ELF-1 (cell line): ENCODE results near the gene CYP26A1.
A peak's percentile ranks its signal among the peaks of the same experiment; 100 is the strongest.
"Not testable (repeated sequence)": the region's sequence is repeated elsewhere in the genome, so short reads cannot be mapped to it uniquely, and the experiment has no call there.

Experiments
- DNase-seq: peaks from one replicate; pipeline ENCODE4 v3.0.0-alpha.2; 2016; ENCODE audit warnings: low read depth, low spot score

The CYP26A1 gene

GRCh38 chr10:93079663-93080349 lies 6.1 kb downstream of the CYP26A1 start:
- no peak for DNase-seq

GRCh38 chr10:93080350-93081046 lies 6.8 kb downstream of the CYP26A1 start:
- peak; percentile 75 for DNase-seq

- no peak for DNase-seq
These were observed 7.6 kb downstream of the CYP26A1 start for GRCh38 chr10:93081318-93081717.

GRCh38 chr10:93081834-93082233 lies 8.1 kb downstream of the CYP26A1 start:
- no peak for DNase-seq

- DNase-seq, result no peak
These were observed 10.2 kb downstream of the CYP26A1 start for GRCh38 chr10:93083743-93084539.

GRCh38 chr10:93085272-93085859 lies 11.7 kb downstream of the CYP26A1 start:
- no peak for DNase-seq

- no peak for DNase-seq
These were observed 12.6 kb downstream of the CYP26A1 start for GRCh38 chr10:93086289-93086688.

- no peak for DNase-seq
These were observed 14.2 kb downstream of the CYP26A1 start for GRCh38 chr10:93087846-93088245.

- no peak for DNase-seq
These were observed 14.8 kb downstream of the CYP26A1 start for GRCh38 chr10:93088466-93088865.

- no peak for DNase-seq
These were observed 16.9 kb downstream of the CYP26A1 start for GRCh38 chr10:93090619-93091018.

- DNase-seq, result no peak
These were observed 18.3 kb downstream of the CYP26A1 start for GRCh38 chr10:93091960-93092359.

GRCh38 chr10:93095225-93095624 lies 21.5 kb downstream of the CYP26A1 start:
- DNase-seq, result peak; percentile 25

- DNase-seq, result no peak
These were observed 23.2 kb downstream of the CYP26A1 start for GRCh38 chr10:93096901-93097300.

- DNase-seq, result no peak
These were observed 23.7 kb downstream of the CYP26A1 start for GRCh38 chr10:93097386-93097785.

GRCh38 chr10:93098816-93099215 lies 25.1 kb downstream of the CYP26A1 start:
- DNase-seq, result no peak

GRCh38 chr10:93099670-93100069 lies 26.0 kb downstream of the CYP26A1 start:
- no peak for DNase-seq

GRCh38 chr10:93101148-93101547 lies 27.5 kb downstream of the CYP26A1 start:
- not testable (repeated sequence) for DNase-seq

- no peak for DNase-seq
These were observed 30.3 kb downstream of the CYP26A1 start for GRCh38 chr10:93103953-93104352.

GRCh38 chr10:93106631-93107072 lies 33.0 kb downstream of the CYP26A1 start:
- DNase-seq, result no peak

GRCh38 chr10:93110472-93111146 lies 36.9 kb downstream of the CYP26A1 start:
- no peak for DNase-seq

GRCh38 chr10:93113042-93113441 lies 39.3 kb downstream of the CYP26A1 start:
- DNase-seq, result no peak
